HG03558 (cell line): ENCODE results near the gene DCAF8.

Source experiments
- ATAC-seq: cut with Tn5 transposase; IDR thresholded peaks from one replicate; pipeline ENCODE4 v1.9.1; 2021; ENCODE audit warnings: moderate number of reproducible peaks; ENCODE audit not compliant: unreplicated experiment; ENCODE audit errors: extremely low read depth

Gene DCAF8

DNA sequence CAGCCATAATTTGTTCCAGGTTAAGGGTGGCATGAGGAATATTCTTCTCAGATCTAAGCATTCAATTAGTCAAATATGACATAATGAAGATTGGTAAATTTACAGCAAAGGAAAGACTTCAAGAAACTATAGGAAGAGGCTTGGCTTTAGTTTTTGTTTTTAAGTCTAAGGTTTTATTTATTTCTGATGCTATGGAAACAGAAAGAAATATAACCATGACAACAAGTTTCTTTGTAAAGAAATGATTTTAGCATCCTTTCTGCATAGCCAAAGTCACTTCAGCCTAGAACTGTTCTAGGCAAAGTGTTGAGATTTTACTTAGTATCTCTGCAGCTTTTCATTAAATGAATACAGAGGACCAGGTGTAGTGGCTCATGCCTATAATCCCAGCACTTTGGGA, 29.4 kb downstream of the DCAF8 start:
- no peak for ATAC-seq

DNA sequence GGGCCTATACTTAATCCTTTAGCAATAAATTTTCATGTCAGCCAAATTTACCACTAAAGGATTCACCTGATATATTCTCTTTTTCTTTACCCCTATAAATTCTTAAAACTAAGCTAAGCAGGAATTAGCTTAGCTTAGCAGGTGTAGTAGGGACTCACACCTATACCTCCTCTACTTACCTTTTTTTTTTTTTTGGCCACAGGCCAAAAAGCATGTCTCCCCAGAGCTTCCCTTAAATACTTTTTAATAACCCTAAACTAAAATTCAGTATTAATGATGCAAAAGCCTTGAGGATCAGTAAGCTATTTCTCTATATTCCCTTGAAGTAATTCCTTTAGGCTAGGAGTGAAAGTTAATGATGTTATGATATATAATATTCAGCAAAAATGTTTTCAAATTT, 33.9 kb downstream of the DCAF8 start:
- ATAC-seq = no peak

DNA sequence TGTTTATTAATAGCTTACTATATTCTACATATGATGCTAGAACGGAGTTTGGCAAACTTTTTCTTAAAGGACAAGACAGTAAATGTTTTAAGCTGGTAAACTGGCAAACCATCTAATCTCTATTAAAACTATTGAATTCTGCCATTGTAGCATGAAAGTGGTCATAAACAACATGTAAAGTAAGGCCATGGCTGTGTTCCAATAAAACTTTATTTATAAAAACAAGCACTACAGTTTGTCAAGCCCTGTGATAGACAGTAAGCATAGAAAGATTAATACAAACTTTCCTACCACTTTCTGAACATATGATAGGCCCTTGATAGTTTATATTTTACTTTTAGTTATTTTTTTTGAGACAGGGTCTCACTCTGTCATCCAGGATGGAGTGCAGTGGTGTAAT, 34.8 kb downstream of the DCAF8 start:
- ATAC-seq = no peak

DNA sequence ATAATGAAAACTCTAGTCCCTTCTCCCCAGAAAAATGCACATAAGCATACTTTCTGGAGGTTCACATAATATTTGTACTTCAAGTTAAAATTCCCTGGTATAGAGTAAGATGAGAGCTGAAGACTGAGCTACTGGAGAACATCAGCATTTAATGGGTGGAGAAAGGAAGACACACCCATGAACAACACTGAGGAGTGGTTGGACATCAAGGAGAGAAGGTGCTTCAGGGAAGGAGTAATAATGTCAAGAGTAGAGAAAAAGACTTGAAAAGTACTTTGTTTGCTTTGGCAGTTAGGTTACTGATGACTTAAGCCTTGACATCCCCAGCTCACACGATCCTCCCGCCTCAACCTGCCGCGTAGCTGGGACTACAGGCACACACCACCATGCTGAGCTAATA, 35.3 kb downstream of the DCAF8 start:
- ATAC-seq = no peak

DNA sequence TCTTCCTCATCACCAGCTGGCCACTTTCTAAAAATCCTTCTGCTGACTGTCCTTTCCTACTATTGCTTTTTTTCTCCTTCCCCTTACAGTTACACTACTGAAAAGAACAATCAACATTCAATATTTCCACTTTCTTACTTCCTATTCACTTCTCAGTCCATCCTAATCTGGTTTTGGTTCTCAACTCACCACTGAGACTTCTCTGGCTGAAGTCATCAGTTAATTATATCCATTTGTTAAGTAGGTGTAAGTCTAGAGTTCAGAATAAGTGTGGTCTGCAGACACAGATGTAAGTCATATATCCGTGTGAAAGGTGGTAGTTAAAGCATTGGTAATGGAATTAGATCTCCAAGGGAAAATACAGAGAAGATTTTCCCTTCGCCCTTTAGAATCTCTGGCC, 35.7 kb downstream of the DCAF8 start:
- ATAC-seq = no peak

DNA sequence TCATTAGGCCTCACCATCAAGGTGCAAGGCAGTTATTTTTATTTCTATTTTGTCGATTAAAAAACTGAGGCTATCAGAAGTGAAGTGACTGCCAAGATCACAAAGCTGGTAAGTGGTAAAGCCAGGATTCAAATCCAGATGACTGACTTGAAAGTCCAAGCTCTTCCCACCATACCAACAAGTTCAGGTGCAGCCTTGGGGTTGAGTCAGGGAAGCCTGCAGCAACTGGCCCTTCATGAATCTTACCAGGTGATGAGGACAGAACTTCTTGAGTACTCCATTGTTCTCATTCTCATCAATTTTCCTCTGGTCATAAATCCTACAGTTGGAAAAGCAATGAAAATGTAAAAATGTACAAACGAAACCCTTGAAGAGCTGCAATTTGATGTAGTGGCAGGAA, 37.0 kb downstream of the DCAF8 start:
- no peak for ATAC-seq

DNA sequence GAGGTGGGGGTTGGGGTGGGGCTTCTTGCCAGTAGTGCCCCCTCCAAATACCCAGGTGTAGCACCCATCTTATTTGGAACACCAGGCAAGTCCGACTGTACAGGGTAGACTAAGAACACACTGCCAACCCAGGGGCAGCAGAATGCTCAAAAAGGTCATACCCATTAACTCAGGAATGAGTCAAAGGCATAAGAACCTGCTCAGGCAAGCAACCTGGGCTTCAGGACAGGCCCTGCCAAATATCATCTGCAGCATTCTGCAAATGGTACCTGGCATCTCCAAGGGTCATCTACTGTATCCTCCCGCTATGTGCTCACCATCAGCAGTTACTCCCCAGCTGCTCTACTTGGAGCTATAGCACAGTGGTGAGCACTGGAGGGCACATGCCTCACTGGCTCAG, 37.7 kb downstream of the DCAF8 start:
- ATAC-seq = no peak

DNA sequence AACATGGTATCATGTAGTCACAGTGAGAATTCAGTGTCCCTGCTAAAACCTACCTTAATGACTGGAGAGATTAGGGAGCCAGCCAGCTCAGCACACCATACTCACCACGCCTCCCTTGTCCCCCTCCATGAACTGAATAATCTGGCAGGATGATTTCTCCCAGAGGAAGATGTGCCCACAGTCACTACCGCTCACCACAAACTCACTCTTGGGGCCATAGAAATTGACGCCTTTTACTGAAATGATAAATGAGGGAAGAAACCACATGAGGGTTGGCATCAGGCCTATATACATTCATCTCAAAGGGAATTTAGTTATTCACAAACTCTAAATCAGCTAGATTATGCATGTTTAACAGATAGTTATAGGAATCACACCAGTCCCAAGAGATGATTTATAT, 39.8 kb downstream of the DCAF8 start:
- ATAC-seq = no peak

DNA sequence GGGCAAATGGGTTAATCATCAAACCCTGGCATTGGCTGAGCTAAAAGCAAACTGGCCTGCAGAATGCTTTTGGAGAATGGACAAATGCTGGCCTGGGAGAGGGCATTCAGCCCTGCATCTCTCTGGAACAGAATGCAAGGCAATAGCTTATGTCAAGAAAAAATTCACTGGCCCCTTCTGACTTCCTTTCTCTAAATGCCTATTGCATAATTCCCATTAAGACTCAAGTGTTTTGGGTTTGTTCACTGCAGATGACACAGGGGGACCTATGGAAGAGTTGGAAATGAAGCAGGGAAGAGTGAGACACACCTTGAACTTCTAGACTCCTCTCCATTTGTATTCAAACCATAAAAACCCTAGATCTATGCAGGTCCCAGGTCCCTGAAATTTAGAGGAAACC, 41.3 kb downstream of the DCAF8 start:
- ATAC-seq = no peak

DNA sequence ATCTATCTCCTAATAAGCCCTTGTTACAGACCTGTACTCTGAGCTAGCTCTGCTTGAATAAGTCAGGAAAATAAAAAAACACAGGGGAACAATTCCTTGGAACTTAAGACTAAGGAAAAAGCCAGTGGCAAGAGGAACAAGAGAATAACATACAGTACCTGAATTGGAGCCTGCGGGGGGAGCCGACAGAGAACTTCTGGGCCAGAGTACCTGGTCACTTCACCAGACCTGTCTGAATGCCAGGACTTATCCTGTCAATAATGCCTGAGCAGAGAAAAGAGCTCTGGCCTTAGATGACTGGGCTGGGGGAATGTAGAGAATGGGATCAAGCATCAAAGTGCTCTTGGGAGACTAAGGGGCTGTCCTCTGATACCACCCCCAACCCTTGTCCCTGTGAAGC, 42.0 kb downstream of the DCAF8 start:
- ATAC-seq = no peak

DNA sequence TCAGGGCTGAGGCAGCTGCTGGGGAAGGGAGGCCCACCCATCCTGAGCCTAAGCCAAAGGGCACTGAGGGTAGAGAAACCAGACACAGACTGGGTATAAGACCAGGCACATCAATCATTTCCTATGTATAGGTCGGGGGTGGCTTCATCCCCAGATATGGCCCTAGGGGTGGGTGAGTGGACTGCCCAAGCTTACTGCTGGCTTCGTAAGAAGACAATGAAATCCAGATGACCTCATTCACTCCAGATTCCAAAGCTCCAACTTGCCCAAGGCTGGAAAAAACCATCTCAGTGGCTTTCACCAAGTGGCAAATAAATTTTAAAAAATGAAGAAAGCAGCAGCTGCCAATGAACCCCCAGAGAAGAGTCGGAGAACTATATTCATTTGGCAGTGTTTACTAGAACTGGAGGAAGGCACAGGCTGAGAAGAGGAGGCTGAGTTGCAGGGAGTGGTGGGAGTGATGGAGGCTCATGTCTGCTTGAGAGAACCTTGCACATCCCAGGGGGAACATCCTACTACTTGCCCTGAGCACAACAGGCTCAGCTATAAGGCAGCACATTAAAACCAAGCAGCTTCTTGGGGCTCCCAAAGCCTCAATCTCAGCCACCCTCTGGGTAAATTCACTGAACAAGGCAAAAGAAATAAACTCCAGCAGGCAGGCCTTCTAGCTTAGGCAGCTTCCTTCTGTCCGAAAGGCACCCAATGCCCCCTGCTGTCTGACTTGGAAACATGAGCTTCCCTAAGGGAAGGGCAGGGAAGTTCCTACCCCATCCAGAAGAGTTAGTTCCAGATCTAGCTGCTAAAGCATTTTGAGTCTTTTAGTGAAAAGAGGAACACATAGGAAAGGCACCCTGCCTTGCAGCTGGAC, 43.1 kb downstream of the DCAF8 start:
- ATAC-seq = no peak

DNA sequence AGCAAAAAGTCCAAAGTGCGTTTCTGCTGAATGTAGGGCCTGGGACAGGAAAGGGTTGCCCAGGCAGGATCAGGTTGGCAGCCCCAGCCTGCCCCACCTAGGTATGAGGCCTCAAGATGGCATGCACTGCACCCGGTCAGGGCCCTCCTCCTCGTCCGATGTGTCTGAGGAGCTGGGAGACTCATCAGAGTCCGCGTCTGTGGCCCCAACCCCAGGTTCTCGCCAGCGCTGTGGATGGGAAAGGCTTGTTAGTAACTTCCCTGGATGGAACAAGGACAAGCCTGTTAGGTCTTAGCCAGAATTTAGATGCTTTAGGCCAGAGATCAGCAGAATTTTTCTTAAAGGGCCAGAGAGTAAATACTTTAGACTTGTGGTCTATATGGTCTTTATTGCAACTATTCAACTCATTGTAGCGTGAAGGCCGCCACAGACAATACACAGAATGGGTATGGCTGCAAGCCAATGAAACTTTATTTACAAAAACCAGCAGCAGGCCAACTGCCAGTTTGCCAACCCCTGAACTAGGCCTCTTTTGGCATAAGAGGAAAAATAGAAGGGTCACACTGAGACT, 44.8 kb downstream of the DCAF8 start:
- ATAC-seq = no peak

DNA sequence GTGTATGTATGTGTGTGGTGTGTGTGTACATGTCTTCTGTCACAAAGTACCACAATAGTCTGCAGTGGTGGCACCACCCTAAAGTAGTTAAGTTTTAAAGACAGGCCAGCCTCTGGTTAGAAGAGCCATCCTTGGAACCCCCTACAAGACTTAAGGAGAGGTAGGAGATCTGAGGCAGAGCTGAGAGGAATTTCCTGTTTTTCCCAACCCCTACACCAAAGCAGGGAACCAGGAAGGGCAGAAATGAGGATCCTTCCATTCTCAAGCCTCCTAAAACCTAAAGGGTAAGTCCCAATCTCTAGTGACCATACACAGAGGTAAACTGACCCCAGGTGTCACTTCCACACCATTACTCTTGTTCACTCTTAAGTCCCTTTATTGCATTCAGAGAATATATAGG, 46.0 kb downstream of the DCAF8 start:
- ATAC-seq = no peak

DNA sequence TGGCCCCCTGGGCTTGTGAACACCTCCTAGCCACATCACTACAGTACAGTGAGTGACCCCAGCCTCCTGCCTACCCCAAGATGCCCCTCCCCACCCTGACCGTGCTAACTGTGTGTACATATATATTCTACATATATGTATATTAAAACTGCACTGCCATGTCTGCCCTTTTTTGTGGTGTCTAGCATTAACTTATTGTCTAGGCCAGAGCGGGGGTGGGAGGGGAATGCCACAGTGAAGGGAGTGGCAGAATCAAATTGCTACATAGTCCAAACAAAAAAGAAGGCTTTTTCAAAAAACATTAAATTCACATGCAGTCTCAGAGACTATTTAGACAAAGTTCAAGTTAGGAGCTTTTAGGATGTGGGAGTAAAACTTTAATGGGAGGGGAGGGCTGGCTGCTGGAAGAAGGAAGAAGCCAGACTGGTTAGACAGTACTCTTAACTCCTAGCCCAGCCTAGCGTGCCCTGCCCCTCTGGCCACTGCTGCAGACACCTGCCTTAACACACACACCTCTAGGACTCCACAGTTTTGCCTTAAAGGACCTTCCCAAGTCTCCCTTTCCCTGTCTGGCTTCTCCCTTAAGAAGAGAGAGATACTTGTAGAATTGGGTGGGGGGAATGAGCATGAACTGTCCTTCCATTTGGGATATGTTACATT, 47.7 kb downstream of the DCAF8 start:
- ATAC-seq = no peak

DNA sequence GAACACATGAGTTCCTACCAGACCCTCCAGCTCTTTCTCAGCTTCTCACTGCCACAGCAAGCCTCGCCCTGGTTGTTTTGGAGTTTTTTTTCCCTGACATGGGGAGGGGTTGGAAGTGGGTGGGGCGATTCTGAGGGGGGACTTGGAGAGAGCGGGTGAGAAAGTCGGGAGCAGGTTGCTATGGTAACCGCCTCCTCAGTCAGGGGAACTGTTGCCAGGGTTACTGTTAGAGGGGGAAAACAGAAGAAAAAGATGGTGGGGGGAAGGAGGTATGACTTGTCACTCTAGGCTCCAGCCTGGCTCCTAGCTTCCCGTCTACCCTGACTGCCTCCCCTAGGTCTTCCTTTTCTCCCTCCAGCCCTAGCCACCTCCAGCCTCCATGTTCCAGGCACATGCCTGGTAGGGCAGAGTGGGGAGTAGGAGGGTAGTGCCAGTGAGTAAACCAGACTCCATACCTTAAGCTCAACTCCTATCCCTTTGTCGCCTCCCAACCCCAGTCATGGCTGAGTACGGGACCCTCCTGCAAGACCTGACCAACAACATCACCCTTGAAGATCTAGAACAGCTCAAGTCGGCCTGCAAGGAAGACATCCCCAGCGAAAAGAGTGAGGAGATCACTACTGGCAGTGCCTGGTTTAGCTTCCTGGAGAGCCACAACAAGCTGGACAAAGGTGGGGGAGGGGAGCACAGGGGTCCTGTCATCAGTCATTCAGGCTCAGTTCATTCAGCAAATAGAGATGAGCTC, 51.1 kb downstream of the DCAF8 start:
- ATAC-seq = no peak

DNA sequence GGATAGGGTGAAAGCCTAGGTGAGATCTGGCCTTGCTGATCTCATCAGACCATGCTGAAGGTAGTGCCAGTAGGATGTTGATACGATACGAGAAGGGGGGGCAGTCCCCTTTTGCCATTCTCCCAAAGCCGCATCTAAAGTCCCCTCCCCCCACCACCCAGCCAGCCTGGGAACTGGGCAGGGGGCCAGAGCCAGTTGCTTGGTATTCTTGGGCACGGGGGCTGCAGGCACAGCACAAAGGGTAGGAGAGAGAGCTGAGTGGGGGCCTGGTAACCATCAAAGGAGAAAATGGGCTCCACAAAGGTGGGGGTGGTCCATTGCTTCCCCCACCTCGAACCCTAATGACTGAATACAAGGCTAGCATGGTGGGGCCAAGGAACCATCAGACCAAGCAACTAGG, 51.8 kb downstream of the DCAF8 start:
- ATAC-seq = no peak

DNA sequence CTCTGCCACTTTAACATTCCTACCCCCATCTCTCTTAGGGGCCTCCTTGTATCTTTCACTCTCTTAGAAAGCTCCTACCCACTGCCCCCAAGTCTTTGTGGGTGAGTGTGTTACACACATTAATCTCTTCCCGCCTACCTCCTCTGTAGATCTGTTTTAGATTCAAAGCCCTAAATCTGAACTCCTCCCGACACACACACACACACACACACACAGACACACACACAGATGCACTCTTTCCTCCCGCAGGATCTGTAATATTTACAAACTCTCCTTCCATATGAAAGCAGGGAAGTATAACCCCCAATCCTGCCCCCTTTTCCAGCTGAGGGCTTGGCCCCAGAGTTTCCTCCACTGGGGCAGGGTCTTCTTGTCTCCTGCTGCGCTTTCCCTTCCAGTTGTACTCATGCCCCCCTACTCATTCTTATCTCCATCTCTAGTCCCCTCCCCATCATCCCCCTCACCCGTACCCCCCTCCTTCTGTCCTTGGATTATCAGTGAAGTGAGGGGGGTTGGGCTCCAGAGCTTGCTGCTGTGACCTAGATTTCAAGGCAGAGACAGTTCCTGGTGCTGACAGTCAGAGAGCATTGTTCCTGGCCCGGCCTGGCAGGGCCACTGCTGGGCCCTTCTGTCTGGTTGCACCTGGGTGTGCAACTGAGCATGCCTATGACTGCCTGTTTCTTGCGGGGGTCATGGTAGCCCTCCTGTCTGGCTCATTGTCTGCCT, 52.9 kb downstream of the DCAF8 start:
- ATAC-seq = no peak

DNA sequence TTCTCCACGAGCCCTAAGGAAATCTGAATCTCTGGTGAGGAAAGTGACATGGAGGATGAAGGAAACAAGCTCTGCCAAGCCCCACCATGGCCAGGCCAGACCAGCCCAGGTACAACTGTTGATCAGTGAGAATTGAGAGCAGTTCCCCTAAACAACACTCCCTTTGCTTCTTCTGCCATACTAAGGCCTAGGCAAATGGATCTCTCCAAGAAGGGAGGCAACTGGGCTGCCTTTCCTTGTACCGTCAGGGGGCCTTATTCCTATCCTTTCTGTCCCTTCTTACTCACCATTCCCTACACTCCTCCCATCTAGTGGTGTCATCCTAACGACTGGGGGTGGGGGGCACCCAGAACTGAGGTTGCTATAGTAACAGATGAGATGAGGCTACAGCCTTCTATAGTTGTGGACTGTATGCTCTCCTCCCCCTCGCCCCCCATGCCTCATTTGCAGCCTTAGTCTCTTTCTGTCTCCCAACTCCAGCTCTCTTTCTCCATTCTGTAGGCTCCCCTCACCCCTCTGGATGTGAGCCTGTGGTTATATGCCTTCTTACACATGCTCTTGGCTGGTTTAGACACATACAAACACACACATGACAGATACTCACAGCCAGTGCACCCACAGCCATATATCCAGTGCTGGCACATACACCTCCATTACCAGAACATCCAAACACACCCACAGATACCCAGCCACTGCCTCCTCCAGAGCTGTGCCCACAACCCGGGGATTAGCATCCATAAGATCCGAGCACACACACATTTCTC, 53.6 kb downstream of the DCAF8 start:
- ATAC-seq = no peak

DNA sequence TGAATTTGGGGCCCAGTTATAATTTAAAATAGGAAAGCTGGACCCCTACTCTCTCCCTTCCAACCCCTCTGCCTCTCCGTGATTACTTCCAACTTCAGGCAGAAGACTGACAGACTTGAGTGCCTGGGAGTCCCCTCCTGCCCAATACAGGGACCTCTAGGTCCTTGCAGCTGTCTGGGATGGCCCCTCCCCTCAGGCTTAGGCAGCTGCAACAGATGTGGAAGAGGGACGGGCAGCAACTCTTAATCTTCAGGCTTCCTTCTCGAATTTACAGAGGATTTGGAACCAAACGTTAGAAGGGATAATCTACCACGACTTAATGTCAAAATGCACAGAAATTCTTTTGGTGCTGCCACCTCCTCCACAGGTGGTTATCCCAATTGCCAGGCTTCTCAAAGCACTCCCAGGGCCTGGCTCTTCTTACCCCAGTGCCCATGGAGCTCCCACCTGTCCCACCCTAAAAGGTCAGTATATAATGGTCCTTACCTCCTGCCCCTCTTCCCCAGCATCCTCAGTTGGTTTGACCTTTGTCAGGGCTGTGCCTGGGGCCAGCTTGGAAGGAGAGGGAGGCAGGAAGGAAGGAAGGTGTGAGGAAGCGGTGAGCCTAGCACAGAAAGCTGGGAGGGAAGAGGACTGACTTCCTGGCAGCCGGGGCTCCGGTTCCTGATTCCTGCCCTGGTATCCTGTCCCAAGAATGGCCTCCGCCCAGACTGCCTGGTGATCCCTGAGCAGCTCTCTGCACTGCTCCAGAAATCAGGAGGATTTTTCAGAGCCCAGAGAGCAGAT, 54.4 kb downstream of the DCAF8 start:
- no peak for ATAC-seq
